Thymus (tissue), 11 donors: Measurements from ENCODE around the gene TMED5. TPM values are rescaled to one million over a fixed set of nuclear protein-coding genes. Genes with fewer than 3 reads are reported as not detected.

Experiments used
- DNase-seq, 9 donors: peaks; one replicate each; pipeline ENCODE4 v3.0.0-alpha.2; 2013; ENCODE audit warnings: low spot score in 9 of 9, low read depth in 6 of 9, missing footprints in 1 of 9
- H3K27ac ChIP-seq, 2 donors: one replicate each; pipeline ENCODE4 v1.5.1; 2013; ENCODE audit warnings: control low read depth in 1 of 2, low read depth in 1 of 2, low read length in 1 of 2, mild to moderate bottlenecking in 1 of 2, moderate library complexity in 1 of 2
- H3K27me3 ChIP-seq, 2 donors: one replicate each; pipeline ENCODE4 v1.5.1; 2013; ENCODE audit warnings: low read length in 1 of 2; ENCODE audit not compliant: control insufficient read depth in 2 of 2, insufficient read depth in 1 of 2
- H3K36me3 ChIP-seq, 2 donors: one replicate each; pipeline ENCODE4 v1.5.1; 2013; ENCODE audit warnings: low read length in 1 of 2, mild to moderate bottlenecking in 1 of 2, moderate library complexity in 1 of 2; ENCODE audit not compliant: control insufficient read depth in 2 of 2, insufficient read depth in 2 of 2
- H3K4me1 ChIP-seq, 2 donors: one replicate each; pipeline ENCODE4 v1.5.1; 2013; ENCODE audit warnings: low read length in 2 of 2; ENCODE audit not compliant: control insufficient read depth in 2 of 2, insufficient read depth in 2 of 2
- H3K4me3 ChIP-seq, 2 donors: one replicate each; pipeline ENCODE4 v1.5.1; 2013; ENCODE audit warnings: low read length in 2 of 2, control low read depth in 1 of 2, mild to moderate bottlenecking in 1 of 2
- H3K9me3 ChIP-seq, 2 donors: one replicate each; pipeline ENCODE4 v1.5.1; 2013; ENCODE audit warnings: low read length in 1 of 2, mild to moderate bottlenecking in 1 of 2; ENCODE audit not compliant: control insufficient read depth in 2 of 2, insufficient read depth in 1 of 2
- WGBS: extraction: QIAGEN DNeasy Blood & Tissue Kit; methylation state at CpG from one replicate; pipeline ENCODE4 v1.1.7; 2013; 5-methylcytosine and 5-hydroxymethylcytosine counted together
- polyA plus RNA-seq: library from polyadenylated mRNA; stranded (reverse); fragments of 200-250 nt; gene quantifications from one replicate; pipeline ENCODE4 v1.2.3, GENCODE V29; 2013
- total RNA-seq: library from RNA; stranded (reverse); fragments of 120-200 nt; gene quantifications from one replicate; pipeline ENCODE4 v1.2.4, GENCODE V29; 2013
- donor health status: healthy.

Gene TMED5
- total and polyA plus RNA-seq, 2 donors, result 26.9 to 27.5 TPM

DNA sequence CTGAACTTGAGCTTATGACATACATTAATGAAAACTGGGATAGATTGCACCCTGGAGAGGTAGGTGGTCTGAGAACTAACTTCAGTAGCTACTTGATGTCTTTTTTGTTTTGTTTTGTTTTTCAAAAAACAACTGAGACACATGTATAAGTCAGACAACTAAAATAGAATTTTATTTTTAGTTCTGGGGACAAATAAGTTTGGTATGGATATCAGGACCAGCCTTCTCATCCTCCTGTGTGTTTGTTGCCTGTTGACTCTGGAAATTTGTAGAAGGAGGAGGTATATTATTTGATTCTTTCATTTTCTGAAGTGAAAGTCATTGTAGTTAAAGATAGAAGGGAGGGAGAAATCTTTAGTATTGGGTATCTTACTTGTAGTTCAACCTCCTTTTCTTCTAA is 59.6 kb downstream of the TMED5 start:
- peaks cover 21 to 61% of the 10 kb centered on the region in 2 donors for H3K36me3 ChIP-seq
- H3K4me1 ChIP-seq, result no peaks in the 10 kb centered on the region

DNA sequence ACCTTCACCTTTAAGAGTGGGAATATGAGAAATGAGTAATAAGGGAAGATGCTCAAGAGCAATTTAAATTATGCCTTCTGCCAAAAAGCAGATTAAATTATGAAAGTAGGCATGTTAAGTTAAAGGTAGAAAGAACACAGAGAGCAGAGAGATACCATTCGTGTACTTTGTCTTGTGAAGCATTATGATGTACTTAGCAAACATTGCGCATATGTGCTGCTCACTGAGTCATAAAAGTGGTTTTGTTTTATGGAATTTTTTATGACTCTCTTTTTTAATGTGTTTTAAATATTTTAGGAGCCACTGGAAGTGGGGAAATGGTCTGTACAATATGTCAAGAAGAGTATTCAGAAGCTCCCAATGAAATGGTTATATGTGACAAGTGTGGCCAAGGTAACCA is 65.8 kb downstream of the TMED5 start:
- Histone ChIP-seq H3K27me3 (no peaks in the 10 kb centered on the region), H3K27ac (no peak overlapping the region), H3K4me3 (no peak overlapping the region), H3K36me3 (peaks cover 22 to 61% of the 10 kb centered on the region in 2 donors), H3K9me3 (no peaks in the 10 kb centered on the region), H3K4me1 (no peaks in the 10 kb centered on the region)
- WGBS, result 98% methylated on average over 2 of the region's 2 CpGs
- no peak for DNase-seq

More for the DNA sequence above, 59.6 kb downstream of the TMED5 start:
- H3K27me3 ChIP-seq, result no peaks in the 10 kb centered on the region
- no peak overlapping the region for H3K4me3 ChIP-seq
- H3K27ac ChIP-seq, result no peak overlapping the region
- H3K9me3 ChIP-seq, result no peaks in the 10 kb centered on the region
- DNase-seq, result no peak

DNA sequence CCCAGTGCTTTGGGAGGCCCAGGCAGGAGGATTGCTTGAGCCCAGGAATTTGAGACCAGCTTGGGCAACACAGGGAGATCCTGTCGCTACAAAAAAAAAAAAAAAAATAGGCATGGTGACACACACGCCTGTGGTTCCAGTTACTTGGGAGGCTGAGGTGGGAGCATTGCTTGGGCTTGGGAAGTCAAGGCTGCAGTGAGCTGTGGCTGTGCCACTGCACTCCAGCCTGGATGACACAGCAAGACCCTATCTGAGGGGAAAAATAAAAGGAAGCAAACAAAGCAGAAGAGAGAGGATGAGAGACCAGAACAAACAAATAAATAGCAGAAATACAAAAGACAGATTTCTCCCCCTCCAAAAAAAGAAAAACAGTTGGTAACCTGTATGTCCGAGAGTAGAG is 67.1 kb downstream of the TMED5 start:
- H3K27ac ChIP-seq, result no peak overlapping the region
- H3K4me1 ChIP-seq, result no peaks in the 10 kb centered on the region
- H3K9me3 ChIP-seq, result no peaks in the 10 kb centered on the region
- peaks cover 22 to 58% of the 10 kb centered on the region in 2 donors for H3K36me3 ChIP-seq
- 99% methylated on average over 3 of the region's 3 CpGs for WGBS
- no peak overlapping the region for H3K4me3 ChIP-seq
- no peak for DNase-seq
- no peaks in the 10 kb centered on the region for H3K27me3 ChIP-seq

GRCh38 chr1:93111561-93111960 is 68.7 kb downstream of the TMED5 start:
- Histone ChIP-seq H3K27ac (no peak overlapping the region), H3K4me3 (no peak overlapping the region), H3K4me1 (no peaks in the 10 kb centered on the region), H3K36me3 (peaks cover 21 to 60% of the 10 kb centered on the region in 2 donors), H3K9me3 (peaks cover 2 to 13% of the 10 kb centered on the region in 2 donors), H3K27me3 (no peaks in the 10 kb centered on the region)
- no peak for DNase-seq

GRCh38 chr1:93111065-93111464 is 69.1 kb downstream of the TMED5 start:
- Histone ChIP-seq H3K4me3 (no peak overlapping the region), H3K27ac (no peak overlapping the region)
- WGBS, result 96% methylated on average over 1 of the region's 1 CpG

DNA sequence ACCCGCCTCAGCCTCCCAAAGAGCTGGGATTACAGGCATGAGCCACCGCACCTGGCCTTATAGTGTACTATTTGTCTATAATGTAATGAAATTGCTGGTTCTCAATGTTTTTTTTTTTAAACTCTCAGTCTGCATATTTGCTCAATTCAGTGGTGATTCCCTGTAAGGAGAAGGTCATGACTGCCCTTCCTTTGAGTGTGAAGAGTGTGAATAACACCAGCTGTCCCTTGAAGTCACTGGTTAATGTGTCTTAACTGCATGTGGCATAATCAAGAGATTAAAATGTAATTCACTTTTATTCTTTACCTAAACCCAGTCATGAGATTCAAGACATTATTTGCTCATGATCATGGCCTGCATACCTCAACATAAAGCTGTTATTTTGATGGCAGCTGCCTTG is 70.6 kb downstream of the TMED5 start:
- no peak for DNase-seq
- peaks cover 21 to 57% of the 10 kb centered on the region in 2 donors for H3K36me3 ChIP-seq
- peaks cover 2 to 21% of the 10 kb centered on the region in 2 donors for H3K9me3 ChIP-seq
- 96% methylated on average over 2 of the region's 2 CpGs for WGBS
- no peaks in the 10 kb centered on the region for H3K27me3 ChIP-seq
- H3K27ac ChIP-seq, result no peak overlapping the region
- H3K4me3 ChIP-seq, result no peak overlapping the region
- H3K4me1 ChIP-seq, result no peaks in the 10 kb centered on the region

More at GRCh38 chr1:93111065-93111464, 69.1 kb downstream of the TMED5 start:
- H3K27me3 ChIP-seq, result no peaks in the 10 kb centered on the region
- peaks cover 2 to 15% of the 10 kb centered on the region in 2 donors for H3K9me3 ChIP-seq
- DNase-seq, result no peak
- H3K36me3 ChIP-seq, result peaks cover 17 to 57% of the 10 kb centered on the region in 2 donors
- H3K4me1 ChIP-seq, result no peaks in the 10 kb centered on the region

- no peak for DNase-seq
- WGBS, result 98% methylated on average over 2 of the region's 2 CpGs
- H3K4me3 ChIP-seq, result no peak overlapping the region
- peaks cover 2 to 26% of the 10 kb centered on the region in 2 donors for H3K9me3 ChIP-seq
- no peaks in the 10 kb centered on the region for H3K4me1 ChIP-seq
- no peaks in the 10 kb centered on the region for H3K27me3 ChIP-seq
- no peak overlapping the region for H3K27ac ChIP-seq
- peaks cover 21 to 63% of the 10 kb centered on the region in 2 donors for H3K36me3 ChIP-seq
Measured at GRCh38 chr1:93108335-93108734, 71.9 kb downstream of the TMED5 start.

DNA sequence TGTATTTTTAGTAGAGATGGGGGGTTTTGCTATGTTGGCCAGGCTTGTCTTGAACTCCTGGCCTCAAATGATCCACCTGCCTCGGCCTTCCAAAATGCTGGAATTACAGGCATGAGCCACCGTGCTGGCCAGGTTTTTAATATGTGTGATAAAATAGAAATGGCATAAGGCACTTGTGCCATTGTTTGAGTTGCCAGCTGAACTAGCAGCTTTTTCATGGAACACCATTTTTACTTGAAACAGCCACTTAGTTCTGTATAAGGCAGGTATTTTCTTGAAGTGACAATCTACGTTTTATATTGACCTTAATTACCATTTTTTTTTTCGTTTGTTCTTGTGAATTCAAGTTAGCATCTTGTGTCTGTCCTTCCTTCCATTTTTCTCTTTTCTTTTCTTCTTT is 72.8 kb downstream of the TMED5 start:
- no peak overlapping the region for H3K4me3 ChIP-seq
- no peaks in the 10 kb centered on the region for H3K4me1 ChIP-seq
- H3K9me3 ChIP-seq, result peaks cover 2 to 26% of the 10 kb centered on the region in 2 donors
- WGBS, result 100% methylated on average over 4 of the region's 4 CpGs
- no peak overlapping the region for H3K27ac ChIP-seq
- DNase-seq, result no peak
- H3K36me3 ChIP-seq, result peaks cover 17 to 60% of the 10 kb centered on the region in 2 donors
- H3K27me3 ChIP-seq, result no peaks in the 10 kb centered on the region

GRCh38 chr1:93106226-93106625 is 74.0 kb downstream of the TMED5 start:
- H3K4me3 ChIP-seq, result no peak overlapping the region
- no peaks in the 10 kb centered on the region for H3K4me1 ChIP-seq
- H3K36me3 ChIP-seq, result peaks cover 21 to 60% of the 10 kb centered on the region in 2 donors
- no peak overlapping the region for H3K27ac ChIP-seq
- H3K9me3 ChIP-seq, result peaks cover 2 to 26% of the 10 kb centered on the region in 2 donors
- no peaks in the 10 kb centered on the region for H3K27me3 ChIP-seq
- WGBS, result over 99% methylated on average over 2 of the region's 2 CpGs
- DNase-seq, result no peak

DNA sequence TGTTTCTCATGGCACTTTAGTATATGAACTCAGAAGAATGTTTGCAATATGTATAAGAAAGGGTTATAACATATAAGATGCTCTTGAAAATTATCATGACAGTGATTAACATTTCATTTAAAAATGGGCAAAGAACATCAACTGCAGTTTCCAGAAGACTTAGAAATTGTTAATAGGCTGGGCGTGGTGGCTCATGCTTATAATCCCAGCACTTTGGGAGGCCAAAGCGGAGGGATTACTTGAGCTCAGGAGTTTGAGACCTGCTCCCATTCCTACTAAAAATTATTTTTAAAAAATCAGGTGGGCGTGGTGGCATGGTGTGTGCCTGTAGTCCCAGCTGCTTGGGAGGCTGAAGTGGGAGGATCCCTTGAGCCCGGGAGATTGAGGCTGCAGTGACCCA is 78.1 kb downstream of the TMED5 start:
- Histone ChIP-seq H3K9me3 (peaks cover 1 to 17% of the 10 kb centered on the region in 2 donors), H3K27ac (no peak overlapping the region), H3K4me3 (no peak overlapping the region), H3K27me3 (no peaks in the 10 kb centered on the region), H3K4me1 (peaks cover 0 to 2% of the 10 kb centered on the region in 2 donors), H3K36me3 (peaks cover 17 to 46% of the 10 kb centered on the region in 2 donors)
- 99% methylated on average over 4 of the region's 4 CpGs for WGBS
- no peak for DNase-seq
